Activated CD4-positive, alpha-beta T cell treated with anti-CD3 and anti-CD28 coated beads, Interleukin-2, amount 10 ng/mL, durations not matched to agents 7 days and 5 days (primary cell): Measurements from ENCODE around the gene TEX12. TPM values are rescaled to one million over a fixed set of nuclear protein-coding genes. Genes with fewer than 3 reads are reported as not detected.

Source experiments
- CTCF ChIA-PET: fragments of 350-600 bp; sonication (Branson Sonifier 250); formaldehyde crosslinking; loops from one replicate; lab custom pipeline; 2021; ENCODE audit warnings: antibody characterized with exemption; lab: Charles Lee
- POLR2A ChIA-PET: fragments of 350-600 bp; sonication (Branson Sonifier 250); formaldehyde crosslinking; loops from one replicate; lab custom pipeline; 2021; ENCODE audit warnings: antibody characterized with exemption; lab: Charles Lee
- DNase-seq: peaks from one replicate; pipeline ENCODE4 v3.0.0-alpha.2; 2020
- H3K27ac Mint-ChIP-seq: one replicate; pipeline ENCODE4 v1.8.0; 2021; ENCODE audit warnings: mild to moderate bottlenecking, moderate library complexity, mixed read lengths
- H3K27me3 Mint-ChIP-seq: one replicate; pipeline ENCODE4 v1.8.0; 2021; ENCODE audit warnings: mixed read lengths
- H3K36me3 Mint-ChIP-seq: one replicate; pipeline ENCODE4 v1.8.0; 2021; ENCODE audit warnings: low read depth, mixed read lengths
- H3K4me1 Mint-ChIP-seq: one replicate; pipeline ENCODE4 v1.8.0; 2021; ENCODE audit warnings: mixed read lengths
- H3K4me3 Mint-ChIP-seq: one replicate; pipeline ENCODE4 v1.8.0; 2021; ENCODE audit warnings: mild to moderate bottlenecking, moderate library complexity, mixed read lengths
- H3K9me3 Mint-ChIP-seq: one replicate; pipeline ENCODE4 v1.8.0; 2021; ENCODE audit warnings: mixed read lengths
- total RNA-seq, 2 experiments: library from RNA; stranded (reverse); gene quantifications; one replicate each; pipeline ENCODE4 v1.2.3, GENCODE V29; 2021

TEX12 gene
- total RNA-seq = under 1 TPM; 0.20 to 0.35 TPM

- CTCF ChIA-PET = no interaction called here
- H3K27ac Mint-ChIP-seq = no peak within 1 kb of the TSS
- POLR2A ChIA-PET = no interaction called here
- peaks cover 8% of the 10 kb centered on the region for H3K4me1 Mint-ChIP-seq
- no peak within 1 kb of the TSS for H3K4me3 Mint-ChIP-seq
- no peak for DNase-seq
- H3K27me3 Mint-ChIP-seq = peaks cover 21% of the 10 kb centered on the region
- peaks cover 2% of the 10 kb centered on the region for H3K36me3 Mint-ChIP-seq
- H3K9me3 Mint-ChIP-seq = no peaks in the 10 kb centered on the region
Measured at GRCh38 chr11:112167145-112167544, at the start of gene TEX12. Gene TEX12, plus strand, starts transcription at chr11:112167372. Its CDS starts 1,897 bp downstream, at chr11:112169269.

- CTCF ChIA-PET = interaction anchor here (0.6 kb wide), 2 partner anchors 26 to 58 kb away, joined by 3 to 6 read pairs; no protein-coding TSS in a partner anchor
- H3K9me3 Mint-ChIP-seq = no peaks in the 10 kb centered on the region
- no peak overlapping the region for H3K27ac Mint-ChIP-seq
- peaks cover 26% of the 10 kb centered on the region for H3K4me1 Mint-ChIP-seq
- no peak for DNase-seq
- H3K36me3 Mint-ChIP-seq = no peaks in the 10 kb centered on the region
- POLR2A ChIA-PET = no interaction called here
- H3K4me3 Mint-ChIP-seq = no peak overlapping the region
- H3K27me3 Mint-ChIP-seq = no peaks in the 10 kb centered on the region
Measured at GRCh38 chr11:112118176-112118575, 49.0 kb upstream of the TEX12 start.

- ChIA-PET CTCF (interaction anchor here (1.0 to 2.1 kb wide), 3 partner anchors 8 to 25 kb away, joined by 3 to 6 read pairs (median 4); no protein-coding TSS in a partner anchor), POLR2A (no interaction called here)
- DNase-seq = no peak
- Mint-ChIP-seq H3K4me3 (no peak overlapping the region), H3K27me3 (no peaks in the 10 kb centered on the region), H3K4me1 (peaks cover 9% of the 10 kb centered on the region), H3K9me3 (no peaks in the 10 kb centered on the region), H3K27ac (no peak overlapping the region), H3K36me3 (no peaks in the 10 kb centered on the region)
Measured at GRCh38 chr11:112121981-112122615, 45.1 kb upstream of the TEX12 start.

GRCh38 chr11:112123129-112123528 lies 44.0 kb upstream of the TEX12 start:
- CTCF ChIA-PET = interaction anchor here (2.1 kb wide), 1 partner anchor 10 kb away, joined by 6 read pairs; no protein-coding TSS in a partner anchor
- POLR2A ChIA-PET = no interaction called here
- peaks cover 9% of the 10 kb centered on the region for H3K4me1 Mint-ChIP-seq

GRCh38 chr11:112127056-112127455 lies 40.1 kb upstream of the TEX12 start:
- Mint-ChIP-seq H3K27me3 (no peaks in the 10 kb centered on the region), H3K27ac (no peak overlapping the region), H3K4me1 (peaks cover 5% of the 10 kb centered on the region), H3K4me3 (no peak overlapping the region), H3K9me3 (no peaks in the 10 kb centered on the region), H3K36me3 (no peaks in the 10 kb centered on the region)
- no peak for DNase-seq
- ChIA-PET CTCF (no interaction called here), POLR2A (no interaction called here)

More at GRCh38 chr11:112123129-112123528, 44.0 kb upstream of the TEX12 start:
- Mint-ChIP-seq H3K36me3 (no peaks in the 10 kb centered on the region), H3K4me3 (no peak overlapping the region), H3K9me3 (no peaks in the 10 kb centered on the region), H3K27ac (no peak overlapping the region), H3K27me3 (no peaks in the 10 kb centered on the region)
- DNase-seq = no peak

- DNase-seq = no peak
- no peaks in the 10 kb centered on the region for H3K27me3 Mint-ChIP-seq
- ChIA-PET CTCF (no interaction called here), POLR2A (no interaction called here)
- no peaks in the 10 kb centered on the region for H3K36me3 Mint-ChIP-seq
- H3K9me3 Mint-ChIP-seq = no peaks in the 10 kb centered on the region
- H3K27ac Mint-ChIP-seq = no peak overlapping the region
- no peak overlapping the region for H3K4me3 Mint-ChIP-seq
- H3K4me1 Mint-ChIP-seq = peaks cover 10% of the 10 kb centered on the region
Measured at GRCh38 chr11:112128483-112129121, 38.6 kb upstream of the TEX12 start.

GRCh38 chr11:112129656-112130055 lies 37.5 kb upstream of the TEX12 start:
- H3K27me3 Mint-ChIP-seq = no peaks in the 10 kb centered on the region
- H3K4me3 Mint-ChIP-seq = no peak overlapping the region
- no peaks in the 10 kb centered on the region for H3K36me3 Mint-ChIP-seq
- DNase-seq = no peak
- peaks cover 10% of the 10 kb centered on the region for H3K4me1 Mint-ChIP-seq
- no peaks in the 10 kb centered on the region for H3K9me3 Mint-ChIP-seq
- POLR2A ChIA-PET = no interaction called here
- H3K27ac Mint-ChIP-seq = no peak overlapping the region
- CTCF ChIA-PET = interaction anchor here (0.9 kb wide), 1 partner anchor 16 kb away, joined by 3 read pairs; no protein-coding TSS in a partner anchor

GRCh38 chr11:112132737-112133136 lies 34.4 kb upstream of the TEX12 start:
- H3K4me1 Mint-ChIP-seq = peaks cover 10% of the 10 kb centered on the region
- no peak overlapping the region for H3K27ac Mint-ChIP-seq
- H3K36me3 Mint-ChIP-seq = no peaks in the 10 kb centered on the region
- no peaks in the 10 kb centered on the region for H3K27me3 Mint-ChIP-seq
- ChIA-PET POLR2A (no interaction called here), CTCF (no interaction called here)
- H3K4me3 Mint-ChIP-seq = no peak overlapping the region
- DNase-seq = no peak
- no peaks in the 10 kb centered on the region for H3K9me3 Mint-ChIP-seq

GRCh38 chr11:112134473-112134872 lies 32.7 kb upstream of the TEX12 start:
- DNase-seq = no peak
- Mint-ChIP-seq H3K27ac (no peak overlapping the region), H3K27me3 (no peaks in the 10 kb centered on the region), H3K9me3 (no peaks in the 10 kb centered on the region), H3K4me1 (peaks cover 10% of the 10 kb centered on the region), H3K4me3 (no peak overlapping the region), H3K36me3 (no peaks in the 10 kb centered on the region)
- ChIA-PET POLR2A (no interaction called here), CTCF (interaction anchor here (0.7 to 0.9 kb wide), 2 partner anchors 52 to 181 kb away, joined by 3 read pairs; no protein-coding TSS in a partner anchor)

- Mint-ChIP-seq H3K36me3 (no peaks in the 10 kb centered on the region), H3K27me3 (peaks cover 2% of the 10 kb centered on the region), H3K9me3 (peaks cover 2% of the 10 kb centered on the region), H3K4me3 (no peak overlapping the region), H3K4me1 (no peaks in the 10 kb centered on the region), H3K27ac (no peak overlapping the region)
- ChIA-PET POLR2A (no interaction called here), CTCF (interaction anchor here (0.6 to 1.0 kb wide), 2 partner anchors 22 to 25 kb away, joined by 3 to 6 read pairs; no protein-coding TSS in a partner anchor)
- DNase-seq = no peak
Measured at GRCh38 chr11:112143597-112143996, 23.6 kb upstream of the TEX12 start.

GRCh38 chr11:112150517-112150916 lies 16.7 kb upstream of the TEX12 start:
- no peaks in the 10 kb centered on the region for H3K9me3 Mint-ChIP-seq
- CTCF ChIA-PET = interaction anchor here (1.9 kb wide), 1 partner anchor 13 kb away, joined by 5 read pairs; the partner anchor contains the start of gene IL18
- no peak overlapping the region for H3K27ac Mint-ChIP-seq
- no peaks in the 10 kb centered on the region for H3K36me3 Mint-ChIP-seq
- no peaks in the 10 kb centered on the region for H3K4me1 Mint-ChIP-seq
- DNase-seq = no peak
- peaks cover 5% of the 10 kb centered on the region for H3K27me3 Mint-ChIP-seq
- H3K4me3 Mint-ChIP-seq = no peak overlapping the region
- POLR2A ChIA-PET = interaction anchor here (0.6 kb wide), 1 partner anchor 691 kb away, joined by 9 read pairs; no protein-coding TSS in a partner anchor

GRCh38 chr11:112156153-112156955 lies 10.8 kb upstream of the TEX12 start:
- Mint-ChIP-seq H3K27me3 (peaks cover 11% of the 10 kb centered on the region), H3K36me3 (no peaks in the 10 kb centered on the region), H3K4me1 (no peaks in the 10 kb centered on the region), H3K9me3 (no peaks in the 10 kb centered on the region), H3K4me3 (no peak overlapping the region), H3K27ac (no peak overlapping the region)
- POLR2A ChIA-PET = interaction anchor here (0.6 kb wide), 1 partner anchor 36 kb away, joined by 4 read pairs; no protein-coding TSS in a partner anchor
- no peak for DNase-seq
- CTCF ChIA-PET = no interaction called here
